Stimulated activated CD4-positive, alpha-beta T cell treated with anti-CD3 and anti-CD28 coated beads, TNF-alpha, amount 100 ng/mL, for 48 hours (primary cell): ENCODE data around the gene TEKT1.
"Not testable (repeated sequence)": the region's sequence is repeated elsewhere in the genome, so short reads cannot be mapped to it uniquely, and the experiment has no call there.

Source experiments
- DNase-seq, 3 donors: peaks; one replicate each; pipeline ENCODE4 v3.0.0-alpha.2; 2020; ENCODE audit warnings: low read depth in 3 of 3

TEKT1 gene

DNA sequence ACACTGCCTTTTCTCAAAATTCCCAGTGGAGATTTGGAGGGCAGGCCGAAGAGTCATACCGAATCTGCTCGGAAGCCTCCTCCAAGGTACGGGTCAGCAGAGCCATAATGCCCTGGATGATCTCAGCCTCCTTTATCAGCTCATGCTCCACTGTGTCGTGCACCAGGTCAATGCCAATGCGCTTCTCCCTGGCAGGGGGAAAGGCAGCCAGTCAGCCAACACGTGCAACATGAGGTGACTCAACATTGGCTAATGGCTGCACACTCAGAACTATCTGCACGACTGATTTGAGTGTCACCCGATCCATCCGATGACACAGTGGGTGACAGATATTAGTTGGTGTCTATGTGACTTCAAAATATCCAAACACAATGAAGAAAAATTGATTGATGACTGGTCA lies 15.8 kb downstream of the TEKT1 start:
- no peak for DNase-seq

DNA sequence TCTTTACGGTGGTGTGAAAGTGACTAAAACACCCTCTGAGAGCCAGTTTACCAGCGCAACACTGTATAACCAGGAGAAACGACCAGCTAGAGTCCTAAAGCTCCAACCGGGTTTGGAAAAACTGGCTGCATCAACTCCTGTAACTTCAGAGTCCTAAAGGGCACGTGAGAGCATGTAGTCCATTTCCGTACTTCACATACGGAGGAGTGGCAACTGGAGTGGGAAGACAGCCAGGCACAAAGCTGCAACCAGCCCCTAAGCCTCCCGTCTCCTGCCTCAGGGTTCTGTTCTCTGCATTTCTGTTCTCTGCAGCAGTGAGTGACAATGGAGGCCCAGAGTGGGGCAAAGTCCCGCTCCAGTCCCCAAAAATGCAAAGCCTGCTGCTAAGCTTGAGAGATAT lies 19.2 kb downstream of the TEKT1 start:
- no peak for DNase-seq

DNA sequence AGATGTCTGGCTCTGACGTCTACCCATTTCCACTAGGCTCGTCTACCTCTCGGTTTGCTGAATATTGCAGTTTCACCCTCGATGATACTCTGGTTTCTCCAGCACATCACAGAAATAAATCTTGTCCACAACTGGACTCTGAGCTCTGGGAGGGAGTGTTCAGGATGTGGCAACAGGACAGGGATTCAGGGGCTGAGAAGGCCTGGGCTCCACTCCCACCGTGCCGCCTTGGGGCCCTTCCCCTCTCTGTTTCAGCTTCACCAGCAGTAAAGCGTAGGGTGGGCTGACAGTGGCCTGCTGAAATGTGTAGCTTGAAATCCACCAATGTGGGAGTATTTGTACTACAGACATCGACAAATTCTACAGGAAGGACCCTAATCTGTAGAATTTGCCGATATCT lies 20.0 kb downstream of the TEKT1 start:
- no peak for DNase-seq

DNA sequence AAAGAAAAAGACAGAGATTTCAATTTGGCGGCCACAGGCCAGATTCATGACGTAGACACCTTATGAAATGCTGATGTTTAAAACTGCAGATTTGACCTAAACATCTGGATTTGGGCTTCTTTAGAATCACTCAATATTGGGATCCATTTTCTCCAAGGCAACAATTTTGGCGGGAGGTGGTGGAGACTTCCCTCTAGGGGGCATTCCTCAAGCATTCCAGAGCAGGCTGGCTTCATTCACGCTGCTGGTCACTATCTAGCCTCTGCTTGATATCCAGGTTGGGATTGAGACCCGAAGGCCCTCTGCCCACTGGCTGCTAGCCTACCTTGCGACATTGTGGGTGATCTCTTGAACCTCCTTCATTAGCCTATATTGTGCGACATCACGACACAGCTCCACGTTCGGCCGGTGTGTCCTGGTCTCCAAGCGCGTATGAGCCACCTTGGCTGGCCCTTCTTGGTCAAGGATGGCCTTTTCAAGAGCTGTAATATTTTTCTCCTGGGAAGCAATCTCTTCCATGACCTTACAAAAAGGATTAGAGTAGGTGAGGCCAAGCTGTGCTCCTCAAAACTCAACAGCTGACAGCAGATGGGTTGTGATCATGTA lies 31.0 kb downstream of the TEKT1 start:
- no peak for DNase-seq

DNA sequence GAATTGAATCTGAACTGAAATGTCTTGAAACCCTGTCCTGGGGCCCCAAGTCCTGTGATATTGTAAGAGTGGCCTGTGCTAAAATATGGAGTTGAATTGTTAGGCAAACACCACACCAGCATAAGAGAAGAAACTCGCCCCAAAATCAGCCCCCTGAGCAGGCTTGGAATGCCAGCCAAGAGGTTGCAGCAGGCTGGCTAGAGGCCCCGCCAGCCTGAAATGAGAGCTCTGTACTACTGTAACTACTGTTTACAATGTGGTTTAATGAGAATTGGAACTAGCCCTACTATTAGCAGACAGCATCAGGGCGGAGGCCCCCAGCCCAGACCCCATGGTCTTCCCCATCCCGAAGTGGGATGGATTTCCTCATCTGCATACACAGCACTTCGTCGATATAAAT lies 31.8 kb downstream of the TEKT1 start:
- no peak for DNase-seq

DNA sequence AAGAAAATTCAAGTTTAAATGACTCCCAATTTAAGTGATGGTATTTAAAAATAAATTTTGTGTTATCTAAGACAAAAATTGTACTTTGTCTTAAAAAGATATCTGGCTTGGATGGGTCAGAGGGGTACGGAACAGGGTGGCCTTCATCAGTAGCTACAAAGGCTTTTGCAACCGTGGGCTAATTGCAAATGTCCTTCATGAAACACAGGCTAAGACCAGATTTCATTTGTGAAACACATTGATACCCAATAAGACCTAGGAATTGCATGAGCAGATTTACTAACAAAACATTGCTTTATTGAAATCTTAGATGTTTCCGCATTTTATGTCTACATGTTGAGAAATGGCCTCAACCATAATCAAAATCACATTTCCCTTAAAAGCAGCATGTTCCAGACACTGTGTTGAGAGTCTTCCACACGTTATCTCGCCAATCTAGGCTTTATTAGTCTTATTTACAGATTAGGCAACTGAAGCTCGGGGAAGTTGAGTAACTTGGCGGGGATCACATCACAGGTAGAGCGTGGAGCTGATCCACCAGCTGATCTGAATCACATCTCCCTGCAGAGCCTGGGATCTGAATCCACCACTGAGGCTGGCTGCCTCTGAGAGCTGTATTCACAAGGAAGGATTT lies 33.7 kb downstream of the TEKT1 start:
- DNase-seq, result no peak

DNA sequence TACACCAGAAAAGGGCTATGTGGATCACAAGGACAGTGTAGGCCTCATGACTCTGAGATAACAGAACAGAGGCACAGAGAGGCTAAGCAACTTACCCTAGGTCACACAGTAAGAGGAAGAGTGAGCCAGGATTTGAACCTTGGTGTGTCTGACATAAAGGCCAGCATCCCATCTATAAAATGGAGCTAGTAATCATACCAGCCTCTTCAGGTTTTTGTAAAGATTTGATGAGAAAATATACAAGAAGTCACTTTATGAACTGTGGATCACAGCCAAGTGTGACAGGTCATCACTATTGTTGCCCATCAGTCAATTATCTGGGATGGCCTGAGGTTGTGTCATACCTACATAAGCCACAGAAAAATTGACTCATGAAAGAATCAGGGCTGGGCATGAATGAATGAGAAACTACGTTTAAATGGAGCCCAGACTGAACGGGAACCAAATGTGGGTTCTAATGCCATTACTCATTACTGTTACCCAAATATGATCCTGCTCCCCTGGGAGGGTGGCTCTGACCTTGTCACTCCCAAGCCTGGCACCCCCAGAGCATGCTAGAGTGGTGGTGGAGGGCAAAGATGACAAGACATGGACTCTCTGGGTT lies 34.5 kb downstream of the TEKT1 start:
- DNase-seq, result no peak

DNA sequence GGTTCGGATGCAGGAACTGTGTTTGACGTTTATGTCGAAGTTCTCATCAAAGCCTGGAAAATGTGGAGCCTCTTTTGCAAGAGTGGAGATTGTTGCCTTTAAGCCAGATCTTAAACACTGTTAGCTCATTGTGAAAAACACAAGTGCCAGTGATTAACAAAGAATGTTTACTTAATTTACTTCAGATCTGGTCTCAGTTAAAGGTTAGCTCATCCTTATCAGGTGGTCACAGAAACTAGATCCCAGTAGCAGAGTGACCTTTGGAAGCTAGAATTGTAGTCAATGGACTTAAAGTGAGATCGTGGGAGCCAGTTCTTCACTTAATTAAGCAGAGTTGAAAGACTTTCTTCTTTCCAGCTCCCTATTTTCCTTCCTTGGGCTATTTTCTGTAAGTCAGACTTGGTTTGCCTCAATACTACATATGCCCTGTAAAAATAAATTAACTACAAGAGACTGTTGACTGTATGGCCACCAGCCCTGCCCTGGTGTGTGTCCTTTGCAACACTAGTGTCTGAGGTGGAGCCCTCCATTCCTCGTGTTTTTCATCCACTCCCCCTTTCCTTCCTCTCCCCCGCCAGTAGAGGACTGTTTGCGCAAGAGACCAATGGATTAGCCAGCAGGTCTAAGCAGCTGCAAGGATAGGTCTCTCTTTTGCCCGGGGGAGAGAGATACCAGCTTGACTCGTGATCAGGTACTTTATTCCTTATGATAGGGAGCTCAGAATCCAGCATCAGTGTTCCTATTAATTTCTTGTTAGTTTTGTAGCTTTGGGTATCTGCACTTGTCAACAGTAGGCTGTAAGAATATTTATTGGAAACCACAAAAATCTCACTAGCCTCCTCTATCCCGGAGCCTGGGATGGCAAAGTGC lies 35.3 kb downstream of the TEKT1 start:
- no peak for DNase-seq

DNA sequence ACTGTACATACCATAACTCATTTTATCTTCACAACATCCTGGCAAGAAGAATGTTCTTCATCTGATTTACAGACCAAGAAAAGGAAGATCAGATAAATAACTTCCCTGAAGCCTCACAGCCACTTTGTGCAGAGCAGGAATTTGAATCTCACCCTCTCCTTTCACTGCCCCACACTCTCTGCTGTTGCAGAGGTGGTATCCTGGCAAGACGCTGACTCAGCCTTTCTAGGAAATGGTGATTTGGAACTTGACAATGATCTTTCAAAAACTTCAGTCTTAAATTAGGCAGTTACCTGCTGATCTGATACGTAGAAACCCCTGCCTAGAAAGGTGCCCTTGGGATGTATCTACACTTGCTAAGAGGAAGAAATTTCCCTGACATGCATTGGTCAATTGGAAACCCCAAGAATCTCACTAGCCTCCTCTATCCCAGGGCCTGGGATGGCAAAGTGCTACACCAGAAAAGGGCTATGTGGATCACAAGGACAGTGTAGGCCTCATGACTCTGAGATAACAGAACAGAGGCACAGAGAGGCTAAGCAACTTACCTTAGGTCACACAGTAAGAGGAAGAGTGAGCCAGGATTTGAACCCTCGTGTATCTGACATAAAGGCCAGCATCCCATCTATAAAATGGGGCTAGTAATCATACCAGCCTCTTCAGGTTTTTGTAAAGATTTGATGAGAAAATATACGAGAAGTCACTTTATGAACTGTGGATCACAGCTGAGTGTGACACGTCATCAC lies 37.6 kb downstream of the TEKT1 start:
- DNase-seq, result no peak

DNA sequence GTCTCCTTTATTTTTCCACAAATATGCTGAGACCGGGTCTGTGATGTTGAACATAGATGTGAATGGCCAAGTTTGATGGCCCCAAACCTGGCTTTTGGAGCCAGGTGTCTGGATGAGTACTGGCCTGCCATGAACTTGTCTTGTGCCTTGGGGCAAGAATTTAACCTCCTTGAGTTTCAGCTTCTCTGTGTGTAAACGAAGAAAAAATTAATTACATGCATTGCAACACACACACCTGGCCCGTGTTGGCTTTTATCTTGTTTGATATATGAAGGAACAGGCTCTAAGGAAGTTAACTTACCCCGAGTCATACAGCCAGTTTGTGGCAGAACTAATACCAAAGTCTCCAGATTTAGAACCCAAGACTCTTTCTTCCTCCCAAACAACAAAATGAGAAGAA lies 42.4 kb downstream of the TEKT1 start:
- DNase-seq, result no peak

DNA sequence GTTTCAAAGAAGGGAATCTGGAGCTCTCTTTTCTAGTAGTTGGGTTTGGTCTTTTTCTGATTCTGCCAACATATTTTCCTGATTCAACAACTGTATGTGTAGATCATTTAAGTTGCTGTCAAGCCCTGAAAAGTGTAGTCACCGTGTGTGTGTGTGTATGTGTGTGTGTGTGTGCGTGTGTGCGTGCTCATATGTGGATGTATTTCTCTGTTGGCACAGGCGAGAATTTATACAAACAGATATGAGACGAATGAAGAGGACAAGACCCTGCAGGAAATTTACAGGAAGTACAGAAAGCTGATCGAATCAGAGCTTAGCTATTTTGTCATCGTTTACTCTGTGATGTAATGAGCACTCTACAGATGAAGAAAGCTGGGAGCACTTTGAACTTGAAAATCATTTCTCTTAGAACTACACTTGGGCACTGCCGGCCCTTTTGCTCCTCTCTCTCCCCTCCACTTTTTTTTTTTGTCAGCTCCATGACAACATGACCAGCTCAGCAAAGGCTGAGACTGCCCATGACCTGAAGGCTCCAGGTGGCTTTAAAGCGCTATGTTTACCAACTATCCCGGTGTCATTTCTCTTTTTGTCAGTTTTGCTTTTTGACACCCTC lies 44.3 kb downstream of the TEKT1 start:
- no peak for DNase-seq

DNA sequence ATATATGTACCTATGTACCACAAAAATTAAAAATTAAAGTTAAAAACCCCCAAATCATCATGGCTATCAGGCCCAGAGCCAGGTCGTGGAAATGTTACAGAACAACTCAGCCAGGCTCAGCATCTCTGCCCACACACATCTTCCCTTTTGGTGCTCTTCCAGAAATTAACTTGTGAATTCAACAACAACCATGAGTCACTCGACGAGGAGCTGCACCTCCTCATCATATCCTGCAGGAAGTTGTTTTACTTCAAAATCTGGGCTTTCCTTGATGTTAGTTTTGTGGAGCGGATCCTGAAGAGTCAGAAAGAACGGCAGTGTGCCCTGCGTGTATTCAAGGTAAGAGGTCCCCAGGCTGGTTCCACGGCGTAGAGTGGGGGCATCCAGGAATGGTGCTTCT lies 44.9 kb downstream of the TEKT1 start:
- no peak for DNase-seq

DNA sequence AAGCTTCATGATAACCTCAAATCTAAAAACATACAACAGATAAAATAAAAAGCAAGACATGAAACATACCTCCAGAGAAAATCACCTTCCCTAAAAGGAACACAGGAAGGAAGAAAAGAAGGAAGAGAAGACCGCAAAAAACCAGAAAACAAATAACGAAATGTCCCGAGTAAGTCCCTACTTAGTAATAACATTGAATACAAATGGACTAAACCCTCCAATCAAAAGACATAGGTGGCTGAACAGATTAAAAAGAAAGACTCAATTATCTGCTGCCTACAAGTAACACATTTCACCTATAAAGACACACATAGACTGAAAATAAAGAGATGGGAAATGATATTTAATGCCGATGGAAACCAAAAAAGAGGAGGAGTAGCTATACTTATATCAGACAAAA lies 49.3 kb downstream of the TEKT1 start:
- DNase-seq, result no peak

DNA sequence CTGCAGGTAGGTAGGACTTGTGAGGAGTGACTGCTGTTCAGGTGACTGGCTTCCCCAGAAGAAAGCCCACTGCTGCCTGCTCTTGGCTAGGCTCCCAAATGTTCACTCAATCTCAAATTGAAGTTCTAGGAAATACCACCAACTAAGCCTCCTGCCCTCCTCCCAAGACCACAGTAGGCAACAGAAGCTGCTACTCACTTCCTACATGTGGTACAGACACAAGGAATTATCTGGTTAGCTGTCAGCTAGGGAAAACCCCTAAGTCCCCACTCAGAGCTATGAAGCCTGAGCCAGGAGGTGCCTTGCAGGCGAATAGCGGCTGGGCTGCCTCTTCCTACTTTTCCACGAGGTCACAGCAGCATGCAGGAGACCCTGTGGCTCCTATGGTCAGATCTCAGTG lies 50.6 kb downstream of the TEKT1 start:
- no peak for DNase-seq

DNA sequence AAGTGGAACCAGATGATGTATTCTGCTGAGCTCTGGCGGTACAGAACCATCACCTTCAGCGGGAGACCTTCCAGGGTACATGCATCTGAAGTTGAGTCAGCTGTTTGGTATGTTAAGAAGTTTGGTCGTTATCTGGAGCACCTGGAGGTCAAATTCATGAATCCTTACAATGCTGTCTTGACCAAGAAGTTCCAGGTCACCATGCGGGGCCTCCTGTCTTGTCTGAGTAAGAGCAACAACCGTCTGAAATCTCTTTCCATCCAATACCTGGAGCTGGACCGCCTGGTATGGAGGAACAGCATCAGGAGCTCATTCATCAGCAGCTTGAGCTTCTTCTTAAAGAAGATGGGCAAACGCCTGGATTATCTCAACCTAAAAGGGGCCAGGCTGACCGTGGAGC lies 51.5 kb downstream of the TEKT1 start:
- DNase-seq, result no peak

DNA sequence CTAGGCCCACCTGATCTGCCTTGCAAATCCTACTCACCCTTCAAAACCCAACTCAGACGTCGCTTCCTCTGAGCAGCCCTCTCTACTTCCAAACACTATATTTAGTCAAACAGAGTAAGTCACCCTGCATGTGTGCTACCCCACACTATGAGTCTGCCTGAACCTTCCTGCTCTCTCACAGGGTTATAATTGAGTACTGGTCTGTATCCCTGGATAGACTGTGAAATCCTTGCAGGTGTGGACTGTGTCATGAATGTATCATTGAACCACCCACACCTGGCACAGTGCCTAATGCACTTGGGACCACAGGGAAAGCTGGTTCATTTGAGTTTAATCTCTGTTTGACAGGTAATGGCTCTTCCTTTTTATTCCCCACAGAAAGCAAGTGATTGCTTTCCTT lies 52.1 kb downstream of the TEKT1 start:
- DNase-seq, result no peak

DNA sequence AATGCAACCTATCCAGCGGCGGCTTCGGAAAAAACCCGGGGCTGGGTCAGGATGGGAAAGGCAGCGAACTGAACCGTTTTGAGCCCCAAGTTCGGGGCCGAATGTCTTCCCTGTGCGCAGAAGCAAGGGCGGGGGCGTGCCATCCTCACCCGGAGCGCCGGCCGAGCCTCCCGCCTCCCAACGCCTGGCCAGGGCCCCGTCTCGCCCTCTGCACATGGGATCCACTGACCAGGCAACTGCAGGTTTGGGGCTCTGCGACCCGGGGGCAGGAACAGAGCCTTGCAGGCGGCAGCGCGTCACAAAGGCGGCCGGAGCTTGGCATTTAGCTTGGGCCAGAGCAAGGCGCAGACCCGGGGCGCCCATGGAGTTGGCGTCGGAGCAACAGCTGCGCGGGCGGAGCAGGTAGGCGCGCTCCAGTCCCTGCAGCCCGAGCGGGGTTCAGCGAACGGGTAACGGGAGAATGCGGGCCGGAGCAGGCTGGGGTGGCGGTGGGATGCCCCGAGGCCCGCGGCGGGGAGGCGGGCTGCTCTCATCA lies 55.6 kb downstream of the TEKT1 start, which contains the start of gene FBXO39:
TSS of gene FBXO39 (plus strand) at position 345 of the 535 bp plus-strand sequence. CDS start 3,654 bp downstream, outside the sequence.
- no peak for DNase-seq

DNA sequence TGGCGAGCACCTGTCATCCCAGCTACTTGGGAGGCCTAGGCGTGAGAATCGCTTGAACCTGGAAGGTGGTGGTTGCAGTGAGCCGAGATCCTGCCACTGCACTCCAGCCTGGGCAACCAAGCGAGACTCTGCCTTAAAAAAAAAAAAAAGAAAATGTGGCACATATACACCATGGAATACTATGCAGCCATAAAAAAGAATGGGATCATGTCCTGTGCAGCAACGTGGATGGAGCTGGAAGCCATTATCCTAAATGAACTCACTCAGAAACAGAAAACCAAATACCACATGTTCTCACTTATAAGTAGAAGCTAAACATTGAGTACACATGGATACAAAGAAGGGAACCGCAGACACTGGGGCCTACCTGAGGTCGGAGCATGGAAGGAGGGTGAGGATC lies 56.6 kb downstream of the TEKT1 start:
- DNase-seq, result not testable (repeated sequence)

DNA sequence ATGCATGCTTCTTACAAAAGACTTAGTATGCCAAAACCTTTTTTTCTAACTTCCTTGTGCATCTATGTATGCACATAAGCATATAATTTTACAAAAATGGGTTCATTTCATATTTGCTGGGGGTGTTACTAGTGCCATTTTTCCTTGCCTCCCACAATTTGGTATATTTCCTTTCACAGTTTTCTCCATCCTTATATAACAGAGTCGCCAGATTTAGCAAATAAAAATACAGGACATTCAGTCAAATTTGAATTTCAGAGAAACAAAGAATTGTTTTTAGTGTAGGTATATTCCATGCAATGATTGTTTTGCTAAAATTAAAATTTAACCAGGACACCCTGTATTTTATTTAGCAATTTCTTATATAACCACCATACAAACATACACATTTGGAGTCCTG lies 59.5 kb downstream of the TEKT1 start:
- no peak for DNase-seq

DNA sequence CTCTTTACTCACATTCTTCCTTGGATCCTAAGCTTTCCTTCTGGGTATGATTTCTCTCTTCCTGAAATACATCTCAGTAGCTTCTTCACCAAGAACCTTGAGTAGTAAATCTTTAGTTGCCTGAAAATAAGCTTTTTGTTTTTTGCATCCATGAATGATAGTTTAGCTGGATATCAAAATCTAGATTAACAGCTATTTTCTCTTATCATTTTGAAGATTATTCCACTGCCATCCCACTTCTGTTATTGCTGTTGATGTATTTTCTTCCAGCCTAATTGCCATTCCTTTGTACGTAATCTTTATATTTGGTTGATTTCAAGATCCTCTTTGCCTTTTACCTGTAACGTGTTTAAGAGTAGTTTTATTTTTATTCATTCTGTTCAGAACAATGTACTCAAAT lies 63.1 kb downstream of the TEKT1 start:
- no peak for DNase-seq

DNA sequence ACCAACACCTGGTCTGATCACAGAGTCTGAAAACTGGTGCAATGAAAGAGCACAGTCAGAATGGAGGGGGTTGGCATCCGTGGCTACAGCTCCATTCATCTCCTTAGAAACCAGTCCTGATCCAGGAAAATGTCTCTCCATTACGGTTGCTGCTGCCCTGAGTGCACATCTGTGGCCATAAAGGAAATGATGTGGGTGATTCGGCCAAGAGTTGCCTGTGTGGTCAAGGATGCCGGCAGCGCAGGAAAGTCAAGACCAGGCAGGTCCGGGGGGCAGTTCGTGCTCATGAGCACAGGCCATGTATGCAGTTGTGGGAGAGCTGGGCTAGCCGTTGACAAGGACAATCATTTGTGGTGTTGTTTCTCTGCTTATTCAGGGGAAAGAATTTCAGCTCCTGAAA lies 69.8 kb downstream of the TEKT1 start:
- DNase-seq, result no peak
